ENCODE results near the gene FAM174B. TPM values are rescaled to one million over a fixed set of nuclear protein-coding genes. Genes with fewer than 3 reads are reported as not detected.

Gene FAM174B
- total and polyA plus RNA-seq, 4 donors, result 19.0 to 59.6 (median 42.3) TPM

DNA sequence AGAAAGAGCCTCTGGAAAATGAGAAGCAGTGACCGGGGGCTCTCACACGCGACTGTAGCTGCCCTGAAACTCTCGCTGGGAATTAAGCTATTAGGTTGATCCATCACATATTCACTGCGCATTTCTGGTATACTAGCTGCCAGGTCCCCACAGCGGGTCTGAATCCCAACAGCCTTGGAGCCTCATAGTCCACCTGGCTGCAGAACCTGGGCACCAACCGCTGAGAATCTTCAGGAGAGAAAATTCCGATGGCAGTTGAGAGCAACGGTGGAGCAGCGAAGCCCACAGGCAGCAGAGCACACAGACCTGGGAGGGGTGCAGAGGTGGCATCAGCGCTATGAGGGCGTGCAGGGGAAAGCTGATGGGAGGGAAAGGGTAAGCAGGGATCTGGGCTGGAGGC, 75.1 kb downstream of the FAM174B start:
- no peak for ATAC-seq (ENCODE audit: insufficient read depth, low FRiP score)
- WGBS, 2 donors, result 94% methylated on average over 12 of the region's 12 CpGs
- no peak overlapping the region for H3K9ac ChIP-seq (ENCODE audit: insufficient read depth in 1 of 2, low read length in 2 of 2)

DNA sequence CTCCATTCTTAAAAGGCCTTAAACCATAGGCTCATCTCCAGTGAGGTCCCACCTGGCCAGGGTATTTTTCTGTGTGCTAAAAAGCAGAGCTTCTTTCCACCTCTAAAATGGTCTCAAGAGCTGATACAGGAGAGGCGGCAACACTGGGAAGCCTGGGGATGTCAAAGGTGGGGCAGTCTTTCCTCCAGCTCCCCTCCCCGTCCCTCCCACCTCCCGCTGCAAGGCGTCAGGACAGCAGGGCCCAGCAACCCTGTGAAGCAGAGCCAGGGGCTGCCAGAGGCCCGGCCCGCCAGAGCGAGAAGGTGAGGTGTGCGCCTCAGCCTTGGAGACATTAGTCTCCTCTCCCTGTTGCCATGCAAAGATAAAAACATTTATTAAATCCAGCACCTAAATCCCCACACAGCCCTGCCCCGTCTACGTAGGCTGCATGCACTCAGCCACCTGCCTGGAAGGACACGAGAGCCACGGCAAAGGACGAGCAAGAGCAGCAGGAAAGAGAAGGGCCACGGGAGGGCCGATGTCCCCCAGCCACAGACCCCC, 75.6 kb downstream of the FAM174B start:
- Histone ChIP-seq H3K9ac (ENCODE audit: insufficient read depth in 1 of 2, low read length in 2 of 2) (no peak overlapping the region), H3K27me3 (ENCODE audit: control insufficient read depth in 3 of 3, insufficient read depth in 3 of 3, low read length in 2 of 3) (no peaks in the 10 kb centered on the region), H3K36me3 (ENCODE audit: control insufficient read depth in 4 of 4, insufficient read depth in 4 of 4, low read length in 4 of 4) (no peaks in the 10 kb centered on the region), H3K27ac (ENCODE audit: low read depth in 1 of 2, low read length in 1 of 2) (no peak overlapping the region), H3K9me3 (ENCODE audit: control insufficient read depth in 4 of 4, insufficient read depth in 3 of 4, low read length in 3 of 4) (no peaks in the 10 kb centered on the region), H3K4me3 (no peak overlapping the region), H3K4me1 (ENCODE audit: control insufficient read depth in 5 of 5, insufficient read depth in 5 of 5, low read length in 5 of 5) (peaks cover 0 to 5% (median 0%) of the 10 kb centered on the region in 5 donors)
- DNase-seq (no peak), ATAC-seq (ENCODE audit: insufficient read depth, low FRiP score) (no peak)
- WGBS, 2 donors, result 94 to 95% methylated on average over 15 of the region's 15 CpGs
- TF ChIP-seq, protein P1, sequence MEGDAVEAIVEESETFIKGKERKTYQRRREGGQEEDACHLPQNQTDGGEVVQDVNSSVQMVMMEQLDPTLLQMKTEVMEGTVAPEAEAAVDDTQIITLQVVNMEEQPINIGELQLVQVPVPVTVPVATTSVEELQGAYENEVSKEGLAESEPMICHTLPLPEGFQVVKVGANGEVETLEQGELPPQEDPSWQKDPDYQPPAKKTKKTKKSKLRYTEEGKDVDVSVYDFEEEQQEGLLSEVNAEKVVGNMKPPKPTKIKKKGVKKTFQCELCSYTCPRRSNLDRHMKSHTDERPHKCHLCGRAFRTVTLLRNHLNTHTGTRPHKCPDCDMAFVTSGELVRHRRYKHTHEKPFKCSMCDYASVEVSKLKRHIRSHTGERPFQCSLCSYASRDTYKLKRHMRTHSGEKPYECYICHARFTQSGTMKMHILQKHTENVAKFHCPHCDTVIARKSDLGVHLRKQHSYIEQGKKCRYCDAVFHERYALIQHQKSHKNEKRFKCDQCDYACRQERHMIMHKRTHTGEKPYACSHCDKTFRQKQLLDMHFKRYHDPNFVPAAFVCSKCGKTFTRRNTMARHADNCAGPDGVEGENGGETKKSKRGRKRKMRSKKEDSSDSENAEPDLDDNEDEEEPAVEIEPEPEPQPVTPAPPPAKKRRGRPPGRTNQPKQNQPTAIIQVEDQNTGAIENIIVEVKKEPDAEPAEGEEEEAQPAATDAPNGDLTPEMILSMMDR (IDR thresholded peaks at IDR 0.05; ENCODE audit: control extremely low read depth, extremely low read depth), result no peak

More for the DNA sequence above, 75.1 kb downstream of the FAM174B start:
- Histone ChIP-seq H3K27ac (ENCODE audit: low read depth in 1 of 2, low read length in 1 of 2) (no peak overlapping the region), H3K4me1 (ENCODE audit: control insufficient read depth in 5 of 5, insufficient read depth in 5 of 5, low read length in 5 of 5) (peaks cover 0 to 5% (median 0%) of the 10 kb centered on the region in 5 donors), H3K9me3 (ENCODE audit: control insufficient read depth in 4 of 4, insufficient read depth in 3 of 4, low read length in 3 of 4) (no peaks in the 10 kb centered on the region), H3K4me3 (no peak overlapping the region), H3K36me3 (ENCODE audit: control insufficient read depth in 4 of 4, insufficient read depth in 4 of 4, low read length in 4 of 4) (no peaks in the 10 kb centered on the region), H3K27me3 (ENCODE audit: control insufficient read depth in 3 of 3, insufficient read depth in 3 of 3, low read length in 2 of 3) (no peaks in the 10 kb centered on the region)
- TF ChIP-seq, protein P1 (IDR thresholded peaks at IDR 0.05; ENCODE audit: control extremely low read depth, extremely low read depth), result no peak
- no peak for DNase-seq

GRCh38 chr15:92579486-92579885, 76.1 kb downstream of the FAM174B start:
- no peak for ATAC-seq (ENCODE audit: insufficient read depth, low FRiP score)
- 86 to 88% methylated on average over 9 of the region's 9 CpGs for WGBS, 2 donors
- DNase-seq, result no peak

More at GRCh38 chr15:92579486-92579885, 76.1 kb downstream of the FAM174B start:
- no peak overlapping the region for H3K9ac ChIP-seq (ENCODE audit: insufficient read depth in 1 of 2, low read length in 2 of 2)
- H3K4me1 ChIP-seq (ENCODE audit: control insufficient read depth in 5 of 5, insufficient read depth in 5 of 5, low read length in 5 of 5), result peaks cover 0 to 5% (median 0%) of the 10 kb centered on the region in 5 donors
- H3K36me3 ChIP-seq (ENCODE audit: control insufficient read depth in 4 of 4, insufficient read depth in 4 of 4, low read length in 4 of 4), result no peaks in the 10 kb centered on the region
- TF ChIP-seq, protein P1 (IDR thresholded peaks at IDR 0.05; ENCODE audit: control extremely low read depth, extremely low read depth), result no peak
- H3K27ac ChIP-seq (ENCODE audit: low read depth in 1 of 2, low read length in 1 of 2), result no peak overlapping the region
- H3K4me3 ChIP-seq, result no peak overlapping the region
- no peaks in the 10 kb centered on the region for H3K9me3 ChIP-seq (ENCODE audit: control insufficient read depth in 4 of 4, insufficient read depth in 3 of 4, low read length in 3 of 4)
- H3K27me3 ChIP-seq (ENCODE audit: control insufficient read depth in 3 of 3, insufficient read depth in 3 of 3, low read length in 2 of 3), result no peaks in the 10 kb centered on the region
